T47D (cell line): ENCODE data around the gene ZNF804A.

Source experiments
- DNase-seq, 2 experiments: peaks; one replicate each; pipeline versions ENCODE4 v3.0.0 to v3.0.0-alpha.2; 2011 to 2012; ENCODE audit warnings: low read depth in 1 of 2, low spot score in 1 of 2
- JUND ChIP-seq: IDR thresholded peaks from 2 replicates; pipeline ENCODE4 v1.6.1; 2012; ENCODE audit warnings: low read depth
- in situ Hi-C: cut with HindIII; loops from 2 replicates; pipeline ENCODE4 v1.10.0; 2016; ENCODE audit warnings: low sequenced_read_pairs, low pct_unique_long_range_greater_than_20kb

ZNF804A gene

GRCh38 chr2:184579226-184579625 is 19.1 kb upstream of the ZNF804A start:
- TF ChIP-seq JUND, result no peak
- in situ Hi-C loops, result no loop called here
- no peak for DNase-seq

DNA sequence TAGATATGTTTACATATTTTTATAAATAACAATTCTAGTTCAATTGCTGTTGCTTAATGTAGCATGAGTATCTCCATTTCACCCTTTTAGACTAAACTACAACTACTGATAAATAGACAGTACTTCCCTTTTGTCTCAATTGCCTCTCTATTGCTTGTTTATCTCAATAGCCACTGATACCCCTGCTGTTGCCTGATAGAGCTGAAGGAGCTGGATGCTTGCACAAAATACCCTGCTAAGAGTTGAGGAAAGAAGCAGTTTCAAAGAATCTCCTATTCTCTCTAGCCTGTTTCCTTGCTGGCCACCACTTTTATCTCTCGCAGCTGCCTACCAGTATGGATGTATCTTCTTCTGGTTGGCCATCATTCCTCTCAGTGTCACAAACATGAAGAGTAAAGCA is 16.9 kb upstream of the ZNF804A start:
- no peak for DNase-seq
- in situ Hi-C loops, result no loop called here
- no peak for TF ChIP-seq JUND

DNA sequence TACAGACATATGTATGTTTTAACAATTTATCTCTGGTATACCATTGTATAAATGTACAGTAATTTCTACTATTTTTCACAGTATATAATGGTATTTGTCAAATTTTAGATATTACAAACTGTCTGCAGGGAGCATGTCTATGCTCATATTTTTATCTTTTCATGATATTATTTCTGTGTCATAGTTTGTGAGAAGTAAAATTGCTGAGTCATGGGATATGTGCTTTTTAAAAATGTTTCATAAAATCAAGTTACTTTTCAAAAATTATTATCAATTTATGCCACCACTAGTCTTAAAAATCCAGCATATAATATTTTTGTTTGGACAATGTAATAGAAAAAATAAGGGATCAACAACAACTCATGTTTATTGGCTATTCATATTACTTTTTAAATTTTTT is 9.1 kb upstream of the ZNF804A start:
- in situ Hi-C loops, result no loop called here
- DNase-seq, result no peak
- no peak for TF ChIP-seq JUND

- in situ Hi-C loops, result no loop called here
- DNase-seq, result no peak
- no peak for TF ChIP-seq JUND
These were observed 1.4 kb upstream of the ZNF804A start for GRCh38 chr2:184596819-184597411.

- in situ Hi-C loops, result no loop called here
- TF ChIP-seq JUND, result no peak
- DNase-seq, result peak; percentile 24 to 36
These were observed 748 bp upstream of the ZNF804A start for GRCh38 chr2:184597571-184597991.

GRCh38 chr2:184598002-184598315 is 370 bp upstream of the ZNF804A start:
- no peak for TF ChIP-seq JUND
- no peak for DNase-seq
- in situ Hi-C loops, result no loop called here

DNA sequence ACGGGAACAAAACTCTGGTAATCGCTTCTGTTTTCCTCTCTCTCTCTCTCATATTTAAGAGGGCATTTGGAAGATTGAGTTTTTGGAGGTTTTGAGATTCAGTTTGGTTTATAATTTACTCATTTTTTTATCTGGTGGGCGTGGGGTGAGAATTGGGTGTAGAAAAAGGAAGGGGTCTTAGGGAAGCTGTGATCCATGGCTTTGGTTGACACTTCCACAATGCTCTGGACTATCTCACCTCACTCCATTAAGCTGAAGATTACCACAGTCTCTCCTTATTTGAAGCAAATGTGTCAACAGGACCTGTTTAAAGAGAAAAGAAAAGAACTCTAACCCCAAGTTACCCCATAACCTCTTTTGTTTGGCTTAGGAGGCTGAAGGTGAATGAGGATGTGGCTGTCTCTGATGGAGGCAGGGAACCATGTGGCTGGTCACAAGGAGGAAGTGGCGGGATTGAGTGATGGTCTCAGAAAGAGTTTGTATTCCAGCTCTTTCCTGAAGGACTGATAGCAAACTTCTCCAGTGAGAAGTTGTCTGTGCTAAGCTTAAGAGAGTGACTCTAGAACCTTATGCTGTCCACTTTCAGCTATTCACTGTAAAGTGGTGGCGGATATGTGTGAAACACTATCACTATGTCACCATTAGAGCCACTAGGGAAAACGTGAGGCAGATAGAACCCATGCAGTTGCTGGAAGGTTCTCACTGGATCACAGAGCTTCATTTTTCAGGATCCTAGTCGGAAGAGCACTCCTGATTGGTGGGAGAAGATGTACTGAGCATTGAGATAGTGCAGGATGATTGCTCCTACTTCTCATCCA is 934 bp downstream of the ZNF804A start:
- in situ Hi-C loops, result no loop called here
- TF ChIP-seq JUND, result no peak
- DNase-seq, result no peak

GRCh38 chr2:184599872-184600222 is 1.5 kb downstream of the ZNF804A start:
- no peak for TF ChIP-seq JUND
- in situ Hi-C loops, result no loop called here

DNA sequence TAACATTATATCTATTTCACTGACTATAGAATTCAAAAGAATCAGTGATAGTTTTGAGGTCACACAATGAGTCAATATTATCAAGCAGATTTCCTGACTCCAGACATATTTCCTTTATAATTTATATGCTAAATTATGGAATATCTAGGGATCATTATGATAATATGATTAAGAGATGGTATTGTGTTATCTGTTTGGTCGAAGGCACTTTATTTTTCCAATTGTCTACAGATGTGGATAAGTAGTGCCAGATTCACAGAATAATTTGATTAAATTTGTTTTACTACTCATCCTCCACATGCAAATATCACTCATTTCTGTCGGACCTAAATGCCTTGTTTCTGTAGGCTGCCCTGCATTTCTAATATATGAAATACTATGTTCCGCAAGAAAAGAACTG is 4.4 kb downstream of the ZNF804A start:
- no peak for TF ChIP-seq JUND
- in situ Hi-C loops, result no loop called here
- DNase-seq, result no peak

More at GRCh38 chr2:184599872-184600222, 1.5 kb downstream of the ZNF804A start:
- DNase-seq, result no peak

DNA sequence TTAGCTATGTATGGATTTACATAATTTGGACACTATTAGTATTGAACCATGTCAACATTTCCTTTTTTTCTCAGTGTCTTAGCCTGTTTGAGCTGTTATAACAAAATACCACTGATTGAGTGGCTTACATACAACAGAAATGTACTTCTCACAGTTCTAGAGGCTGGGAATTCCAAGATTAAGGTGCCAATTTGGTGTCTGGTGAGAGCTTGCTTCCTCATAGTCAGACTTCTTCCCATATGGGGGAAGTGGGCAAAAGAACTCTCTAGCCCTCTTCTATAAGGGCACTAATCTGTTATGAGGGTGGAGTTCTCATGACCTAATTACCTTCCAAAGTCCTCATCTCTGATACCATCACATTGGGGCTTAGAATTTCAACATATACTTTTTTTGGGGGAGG is 12.6 kb downstream of the ZNF804A start:
- no peak for DNase-seq
- in situ Hi-C loops, result no loop called here
- TF ChIP-seq JUND, result no peak

DNA sequence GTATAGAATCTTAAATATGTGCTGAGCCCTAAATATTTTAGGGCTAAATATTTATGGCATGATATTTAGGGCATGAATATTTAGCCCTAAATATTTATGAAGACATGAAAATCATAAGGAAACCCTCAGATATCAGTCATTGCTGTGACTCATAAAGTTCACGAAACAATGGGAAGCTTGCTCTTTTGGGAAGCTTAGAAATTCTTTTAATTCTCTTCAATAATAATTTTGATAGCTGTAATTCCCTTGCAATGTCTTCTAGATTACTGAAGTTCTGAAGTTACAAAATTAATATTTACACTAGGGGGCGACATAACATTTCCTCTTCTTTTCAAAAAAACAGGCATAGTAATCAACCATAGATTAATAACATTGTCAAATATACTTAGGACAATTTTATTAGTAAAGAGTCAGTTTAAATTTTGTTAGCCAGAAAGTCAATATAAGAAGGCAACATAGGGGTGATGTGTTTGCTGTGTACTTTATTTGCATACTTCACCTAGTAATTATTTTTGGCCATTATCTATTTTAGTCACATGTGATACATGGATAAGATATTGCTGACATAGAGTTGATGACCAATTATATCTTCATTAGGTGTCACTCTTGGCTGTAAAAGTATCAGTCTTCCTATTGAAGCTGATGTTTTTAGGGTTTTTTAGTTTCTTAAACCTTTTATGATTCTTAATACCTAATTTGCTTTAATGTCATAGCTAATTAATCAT is 13.2 kb downstream of the ZNF804A start:
- in situ Hi-C loops, result no loop called here
- no peak for TF ChIP-seq JUND
- peak in 1 of 2 experiments; percentile 21 for DNase-seq

GRCh38 chr2:184620367-184620766 is 22.0 kb downstream of the ZNF804A start:
- in situ Hi-C loops, result no loop called here
- no peak for TF ChIP-seq JUND
- DNase-seq, result no peak

GRCh38 chr2:184624311-184624710 is 26.0 kb downstream of the ZNF804A start:
- in situ Hi-C loops, result no loop called here
- no peak for DNase-seq
- TF ChIP-seq JUND, result no peak

DNA sequence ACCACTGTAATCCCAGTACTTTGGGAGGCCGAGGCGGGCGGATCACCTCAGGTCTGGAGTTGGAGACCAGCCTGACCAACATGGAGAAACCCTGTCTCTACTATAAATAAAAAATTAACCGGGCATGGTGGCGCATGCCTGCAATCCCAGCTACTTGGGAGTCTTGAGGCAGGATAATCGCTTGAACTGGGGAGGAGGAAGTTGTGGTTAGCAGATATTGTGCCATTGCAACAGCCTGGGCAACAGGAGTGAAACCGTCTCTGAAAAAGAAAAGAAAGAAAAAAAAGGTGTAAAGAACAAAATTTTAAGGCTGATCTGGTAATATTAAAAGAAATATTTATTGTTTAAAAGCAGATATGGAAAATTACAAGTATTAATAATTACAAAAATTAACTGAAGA is 29.7 kb downstream of the ZNF804A start:
- DNase-seq, result no peak
- in situ Hi-C loops, result no loop called here
- no peak for TF ChIP-seq JUND
